Gastroesophageal sphincter (tissue), 3 donors: ENCODE data around the gene GPX4.
A peak's percentile ranks its signal among the peaks of the same experiment; 100 is the strongest.

ENCODE experiments used
- EP300 ChIP-seq: sonication (generic); formaldehyde crosslinking; IDR thresholded peaks from one replicate; pipeline ENCODE4 v1.6.1; 2017; ENCODE audit warnings: antibody characterized with exemption, mild to moderate bottlenecking
- POLR2A ChIP-seq, 2 donors: fragments of 450-650 bp; IDR thresholded peaks; one replicate each; pipeline ENCODE4 v1.6.1; 2017; ENCODE audit warnings: antibody characterized with exemption in 2 of 2, mild to moderate bottlenecking in 2 of 2, moderate library complexity in 1 of 2
- POLR2AphosphoS5 ChIP-seq: sonication (generic); formaldehyde crosslinking; IDR thresholded peaks from one replicate; pipeline ENCODE4 v1.6.1; 2017; ENCODE audit warnings: antibody characterized with exemption
- TF ChIP-seq, protein P1 (sequence below), 4 experiments: fragments of 200-600 bp in 2 of 4; fragments of 450-650 bp in 2 of 4; sonication (generic) in 1 of 4; IDR thresholded peaks; one replicate each; pipeline ENCODE4 v1.5.1; 2017 to 2019; ENCODE audit warnings: antibody characterized with exemption in 4 of 4, mild to moderate bottlenecking in 2 of 4, moderate library complexity in 2 of 4

GRCh38 chr19:1109697-1110671 lies 6.2 kb downstream of the GPX4 start:
- TF ChIP-seq POLR2AphosphoS5: peak; percentile 23
- TF ChIP-seq EP300: no peak
- no peak for TF ChIP-seq POLR2A (IDR thresholded peaks at IDR 0.05)
- TF ChIP-seq, protein P1, sequence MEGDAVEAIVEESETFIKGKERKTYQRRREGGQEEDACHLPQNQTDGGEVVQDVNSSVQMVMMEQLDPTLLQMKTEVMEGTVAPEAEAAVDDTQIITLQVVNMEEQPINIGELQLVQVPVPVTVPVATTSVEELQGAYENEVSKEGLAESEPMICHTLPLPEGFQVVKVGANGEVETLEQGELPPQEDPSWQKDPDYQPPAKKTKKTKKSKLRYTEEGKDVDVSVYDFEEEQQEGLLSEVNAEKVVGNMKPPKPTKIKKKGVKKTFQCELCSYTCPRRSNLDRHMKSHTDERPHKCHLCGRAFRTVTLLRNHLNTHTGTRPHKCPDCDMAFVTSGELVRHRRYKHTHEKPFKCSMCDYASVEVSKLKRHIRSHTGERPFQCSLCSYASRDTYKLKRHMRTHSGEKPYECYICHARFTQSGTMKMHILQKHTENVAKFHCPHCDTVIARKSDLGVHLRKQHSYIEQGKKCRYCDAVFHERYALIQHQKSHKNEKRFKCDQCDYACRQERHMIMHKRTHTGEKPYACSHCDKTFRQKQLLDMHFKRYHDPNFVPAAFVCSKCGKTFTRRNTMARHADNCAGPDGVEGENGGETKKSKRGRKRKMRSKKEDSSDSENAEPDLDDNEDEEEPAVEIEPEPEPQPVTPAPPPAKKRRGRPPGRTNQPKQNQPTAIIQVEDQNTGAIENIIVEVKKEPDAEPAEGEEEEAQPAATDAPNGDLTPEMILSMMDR (IDR thresholded peaks at IDR 0.05): no peak
